ENCODE results near the gene MBP.
A peak's percentile ranks its signal among the peaks of the same experiment; 100 is the strongest.

The MBP gene

DNA sequence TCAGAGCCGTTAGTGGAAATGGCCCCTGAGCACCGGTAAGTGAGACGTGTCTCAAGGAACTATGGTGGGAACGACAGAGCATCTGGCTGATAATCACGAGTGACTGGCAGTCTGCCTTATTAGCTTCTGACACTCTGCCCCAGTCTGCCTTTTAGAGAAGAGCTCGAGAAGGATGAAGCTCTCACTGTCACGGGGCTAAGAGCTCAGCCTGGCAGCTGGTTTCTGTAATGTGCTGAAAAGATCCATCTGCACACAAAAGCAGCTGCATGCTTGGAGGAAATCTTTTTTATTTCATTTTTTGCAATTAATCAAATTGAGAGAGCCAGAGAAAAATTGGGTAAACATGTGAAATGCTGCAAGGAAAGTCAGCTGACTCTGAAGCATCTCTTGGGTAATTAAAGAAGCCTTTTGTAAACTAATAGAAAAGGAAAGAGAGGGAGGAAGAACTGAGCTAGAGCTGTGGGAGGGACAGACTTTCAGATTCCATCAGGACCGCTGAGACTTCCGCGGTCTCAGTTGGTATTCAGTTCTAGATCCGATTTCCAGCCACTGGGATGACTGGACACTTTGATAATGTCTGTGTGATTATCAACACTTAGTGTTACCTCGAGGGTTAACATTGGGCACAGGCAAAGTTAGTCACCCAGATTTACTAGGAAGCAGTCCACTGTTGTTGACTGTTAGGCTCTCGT, 24.4 kb downstream of the MBP start:
- Histone ChIP-seq H3K4me3 (ENCODE audit: control insufficient read depth in 1 of 7, extremely low read depth in 1 of 7, insufficient read depth in 4 of 7, low read depth in 2 of 7, low read length in 6 of 7) (peak overlapping the region in 3 of 7 experiments; percentile 29 to 59 (median 50)), H3K27me3 (replicated peaks in 2 of 5; ENCODE audit: control insufficient read depth in 4 of 5, insufficient read depth in 5 of 5, low read length in 4 of 5) (no peaks in the 10 kb centered on the region), H3K27ac (ENCODE audit: insufficient read depth in 1 of 2, low read depth in 1 of 2, low read length in 2 of 2, poor library complexity in 1 of 2, severe bottlenecking in 2 of 2) (peak overlapping the region; percentile 12 to 28), H3K36me3 (ENCODE audit: control insufficient read depth in 4 of 4, insufficient read depth in 4 of 4, low read length in 3 of 4) (peaks cover 2 to 51% (median 12%) of the 10 kb centered on the region in 4 experiments), H3K9me3 (ENCODE audit: control extremely low read depth in 1 of 5, control insufficient read depth in 4 of 5, insufficient read depth in 2 of 5, low read depth in 1 of 5, low read length in 4 of 5) (no peaks in the 10 kb centered on the region), H3K4me1 (ENCODE audit: control extremely low read depth in 1 of 4, control insufficient read depth in 4 of 4, insufficient read depth in 4 of 4, low read length in 3 of 4) (peaks cover 32 to 100% (median 84%) of the 10 kb centered on the region in 4 experiments)
- DNase-seq: peak in 2 of 3 donors; percentile 79 to 85
- WGBS (ENCODE audit: insufficient coverage): 2% methylated on average over 12 of the region's 13 CpGs
- ChIA-PET POLR2A (interaction anchor here (0.6 to 1.7 kb wide), 4 partner anchors 23 to 46 kb away, joined by 3 to 4 read pairs (median 3); no protein-coding TSS in a partner anchor), CTCF (interaction anchor here (1.0 to 3.3 kb wide), 15 partner anchors 8 to 103 kb away, joined by 3 to 25 read pairs (median 5); partner anchors contain the start of gene MBP)

DNA sequence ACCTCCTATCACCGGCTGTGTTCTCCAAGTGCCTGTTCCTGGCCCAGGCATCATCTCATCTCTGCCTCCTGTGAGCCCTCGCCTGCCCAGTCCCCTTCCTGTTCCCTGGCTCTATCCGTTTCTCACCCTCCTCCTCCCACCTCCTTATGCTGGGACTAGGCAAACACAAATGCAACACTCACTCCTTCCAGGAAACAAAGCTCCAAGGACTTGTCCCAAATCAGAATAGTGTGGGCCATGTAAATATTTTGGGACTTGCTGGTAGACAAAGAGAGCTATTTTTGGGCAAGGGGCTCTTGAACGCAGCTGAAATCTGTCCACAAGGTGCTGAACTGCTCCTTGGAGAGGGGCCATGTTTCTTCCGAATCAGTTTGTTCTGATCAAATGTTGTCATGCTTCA, 25.3 kb downstream of the MBP start:
- Histone ChIP-seq H3K4me3 (ENCODE audit: control insufficient read depth in 1 of 7, extremely low read depth in 1 of 7, insufficient read depth in 4 of 7, low read depth in 2 of 7, low read length in 6 of 7) (peak overlapping the region in 1 of 7 experiments; percentile 50), H3K27me3 (replicated peaks in 2 of 5; ENCODE audit: control insufficient read depth in 4 of 5, insufficient read depth in 5 of 5, low read length in 4 of 5) (no peaks in the 10 kb centered on the region), H3K27ac (ENCODE audit: insufficient read depth in 1 of 2, low read depth in 1 of 2, low read length in 2 of 2, poor library complexity in 1 of 2, severe bottlenecking in 2 of 2) (peak overlapping the region in 1 of 2 experiments; percentile 20), H3K36me3 (ENCODE audit: control insufficient read depth in 4 of 4, insufficient read depth in 4 of 4, low read length in 3 of 4) (peaks cover 2 to 47% (median 12%) of the 10 kb centered on the region in 4 experiments), H3K4me1 (ENCODE audit: control extremely low read depth in 1 of 4, control insufficient read depth in 4 of 4, insufficient read depth in 4 of 4, low read length in 3 of 4) (peaks cover 36 to 100% (median 84%) of the 10 kb centered on the region in 4 experiments), H3K9me3 (ENCODE audit: control extremely low read depth in 1 of 5, control insufficient read depth in 4 of 5, insufficient read depth in 2 of 5, low read depth in 1 of 5, low read length in 4 of 5) (no peaks in the 10 kb centered on the region)
- POLR2A ChIA-PET: interaction anchor here (1.3 to 1.6 kb wide), 2 partner anchors 10 to 45 kb away, joined by 3 to 4 read pairs; no protein-coding TSS in a partner anchor
- DNase-seq: no peak
- CTCF ChIA-PET: interaction anchor here (1.0 to 3.3 kb wide), 10 partner anchors 10 to 104 kb away, joined by 3 to 25 read pairs (median 7); partner anchors contain the start of gene MBP
- WGBS (ENCODE audit: insufficient coverage): 70% methylated on average over 4 of the region's 5 CpGs

DNA sequence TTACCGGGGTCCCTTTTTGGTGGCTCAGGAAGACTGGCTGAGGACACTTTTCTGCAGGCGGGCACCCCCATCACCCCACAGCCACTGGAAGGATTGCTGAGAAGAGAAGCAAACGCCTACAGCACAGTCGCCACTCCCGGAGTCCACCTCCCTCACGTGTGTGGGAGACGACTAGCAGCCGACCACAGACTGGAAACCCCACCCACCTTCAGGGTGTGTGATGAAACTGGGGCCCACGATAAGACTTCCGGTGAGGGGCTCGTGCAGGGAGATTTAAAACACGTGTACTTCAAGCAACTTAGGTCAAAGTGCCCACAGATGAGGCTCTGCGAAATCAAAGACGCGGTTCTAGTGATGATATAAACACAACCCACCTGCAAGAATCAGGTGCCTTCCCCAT, 26.3 kb downstream of the MBP start:
- H3K36me3 ChIP-seq (ENCODE audit: control insufficient read depth in 4 of 4, insufficient read depth in 4 of 4, low read length in 3 of 4): peaks cover 2 to 39% (median 12%) of the 10 kb centered on the region in 4 experiments
- H3K9me3 ChIP-seq (ENCODE audit: control extremely low read depth in 1 of 5, control insufficient read depth in 4 of 5, insufficient read depth in 2 of 5, low read depth in 1 of 5, low read length in 4 of 5): no peaks in the 10 kb centered on the region
- H3K4me1 ChIP-seq (ENCODE audit: control extremely low read depth in 1 of 4, control insufficient read depth in 4 of 4, insufficient read depth in 4 of 4, low read length in 3 of 4): peaks cover 44 to 100% (median 84%) of the 10 kb centered on the region in 4 experiments
- no peaks in the 10 kb centered on the region for H3K27me3 ChIP-seq (replicated peaks in 2 of 5; ENCODE audit: control insufficient read depth in 4 of 5, insufficient read depth in 5 of 5, low read length in 4 of 5)
- ChIA-PET CTCF (interaction anchor here (1.0 to 3.3 kb wide), 11 partner anchors 8 to 45 kb away, joined by 3 to 25 read pairs (median 6); no protein-coding TSS in a partner anchor), POLR2A (interaction anchor here (1.3 kb wide), 2 partner anchors 8 to 9 kb away, joined by 3 read pairs; no protein-coding TSS in a partner anchor)
- H3K27ac ChIP-seq (ENCODE audit: insufficient read depth in 1 of 2, low read depth in 1 of 2, low read length in 2 of 2, poor library complexity in 1 of 2, severe bottlenecking in 2 of 2): no peak overlapping the region
- peak overlapping the region in 1 of 7 experiments; percentile 25 for H3K4me3 ChIP-seq (ENCODE audit: control insufficient read depth in 1 of 7, extremely low read depth in 1 of 7, insufficient read depth in 4 of 7, low read depth in 2 of 7, low read length in 6 of 7)
- 45% methylated on average over 8 of the region's 15 CpGs for WGBS (ENCODE audit: insufficient coverage)
- peak; percentile 72 to 86 (median 82) for DNase-seq

DNA sequence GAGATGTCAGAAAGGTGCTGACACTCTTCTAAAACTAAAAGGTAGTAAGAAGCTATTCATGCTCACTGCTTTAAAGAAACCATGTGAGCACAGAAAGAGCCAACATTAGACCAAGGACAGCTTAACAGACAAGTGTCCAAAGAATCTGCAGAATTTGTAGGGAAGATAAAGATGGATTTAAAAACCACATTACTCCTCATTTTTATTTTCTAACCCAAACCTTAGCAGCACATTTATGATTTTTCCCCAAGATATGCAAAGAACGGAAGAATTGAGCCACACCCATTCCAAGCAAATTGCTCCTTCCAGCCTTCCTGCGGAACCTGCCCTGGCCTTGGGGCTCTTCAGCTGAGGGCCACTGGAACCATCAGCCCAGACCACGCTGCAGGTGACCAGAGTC, 26.9 kb downstream of the MBP start:
- ChIA-PET CTCF (interaction anchor here (0.9 to 3.3 kb wide), 11 partner anchors 9 to 45 kb away, joined by 3 to 14 read pairs (median 5); partner anchors contain the start of gene MBP), POLR2A (interaction anchor here (1.3 kb wide), 1 partner anchor 9 kb away, joined by 3 read pairs; no protein-coding TSS in a partner anchor)
- peak overlapping the region in 2 of 7 experiments; percentile 38 to 58 for H3K4me3 ChIP-seq (ENCODE audit: control insufficient read depth in 1 of 7, extremely low read depth in 1 of 7, insufficient read depth in 4 of 7, low read depth in 2 of 7, low read length in 6 of 7)
- DNase-seq: no peak
- no peaks in the 10 kb centered on the region for H3K9me3 ChIP-seq (ENCODE audit: control extremely low read depth in 1 of 5, control insufficient read depth in 4 of 5, insufficient read depth in 2 of 5, low read depth in 1 of 5, low read length in 4 of 5)
- WGBS (ENCODE audit: insufficient coverage): 96% methylated on average over 3 of the region's 3 CpGs
- H3K27ac ChIP-seq (ENCODE audit: insufficient read depth in 1 of 2, low read depth in 1 of 2, low read length in 2 of 2, poor library complexity in 1 of 2, severe bottlenecking in 2 of 2): peak overlapping the region in 1 of 2 experiments; percentile 27
- peaks cover 2 to 37% (median 11%) of the 10 kb centered on the region in 4 experiments for H3K36me3 ChIP-seq (ENCODE audit: control insufficient read depth in 4 of 4, insufficient read depth in 4 of 4, low read length in 3 of 4)
- H3K27me3 ChIP-seq (replicated peaks in 2 of 5; ENCODE audit: control insufficient read depth in 4 of 5, insufficient read depth in 5 of 5, low read length in 4 of 5): no peaks in the 10 kb centered on the region
- peaks cover 51 to 100% (median 84%) of the 10 kb centered on the region in 4 experiments for H3K4me1 ChIP-seq (ENCODE audit: control extremely low read depth in 1 of 4, control insufficient read depth in 4 of 4, insufficient read depth in 4 of 4, low read length in 3 of 4)

DNA sequence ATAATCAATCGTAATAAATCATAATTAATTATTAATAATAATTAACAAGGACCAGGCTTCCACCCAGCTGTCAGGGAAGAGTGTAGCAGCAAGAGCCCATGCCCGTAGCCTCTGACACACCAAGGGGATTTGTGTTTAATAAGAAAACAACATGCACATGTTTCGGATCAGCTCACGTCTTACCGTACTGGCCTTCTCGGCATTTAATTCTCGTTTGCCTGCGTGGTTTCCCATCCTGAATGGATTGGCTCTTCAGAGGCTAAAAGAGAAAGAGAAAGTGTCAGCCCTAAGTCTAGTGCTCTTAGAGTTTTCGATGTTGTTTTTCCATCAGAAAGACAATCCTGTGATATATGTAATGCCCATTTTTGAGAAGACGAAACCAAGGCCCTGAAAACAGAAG, 27.6 kb downstream of the MBP start:
- peak in 2 of 3 donors; percentile 59 to 70 for DNase-seq
- Histone ChIP-seq H3K36me3 (ENCODE audit: control insufficient read depth in 4 of 4, insufficient read depth in 4 of 4, low read length in 3 of 4) (peaks cover 2 to 37% (median 13%) of the 10 kb centered on the region in 4 experiments), H3K27me3 (replicated peaks in 2 of 5; ENCODE audit: control insufficient read depth in 4 of 5, insufficient read depth in 5 of 5, low read length in 4 of 5) (no peaks in the 10 kb centered on the region), H3K9me3 (ENCODE audit: control extremely low read depth in 1 of 5, control insufficient read depth in 4 of 5, insufficient read depth in 2 of 5, low read depth in 1 of 5, low read length in 4 of 5) (no peaks in the 10 kb centered on the region), H3K4me1 (ENCODE audit: control extremely low read depth in 1 of 4, control insufficient read depth in 4 of 4, insufficient read depth in 4 of 4, low read length in 3 of 4) (peaks cover 53 to 100% (median 87%) of the 10 kb centered on the region in 4 experiments), H3K4me3 (ENCODE audit: control insufficient read depth in 1 of 7, extremely low read depth in 1 of 7, insufficient read depth in 4 of 7, low read depth in 2 of 7, low read length in 6 of 7) (peak overlapping the region in 2 of 7 experiments; percentile 44 to 58), H3K27ac (ENCODE audit: insufficient read depth in 1 of 2, low read depth in 1 of 2, low read length in 2 of 2, poor library complexity in 1 of 2, severe bottlenecking in 2 of 2) (peak overlapping the region in 1 of 2 experiments; percentile 27)
- CTCF ChIA-PET: interaction anchor here (0.9 to 2.9 kb wide), 9 partner anchors 8 to 49 kb away, joined by 3 to 11 read pairs (median 5); partner anchors contain the start of gene MBP
- POLR2A ChIA-PET: interaction anchor here (0.9 kb wide), 2 partner anchors 37 to 98 kb away, joined by 3 read pairs; no protein-coding TSS in a partner anchor
- WGBS (ENCODE audit: insufficient coverage): 51% methylated on average over 7 of the region's 10 CpGs

DNA sequence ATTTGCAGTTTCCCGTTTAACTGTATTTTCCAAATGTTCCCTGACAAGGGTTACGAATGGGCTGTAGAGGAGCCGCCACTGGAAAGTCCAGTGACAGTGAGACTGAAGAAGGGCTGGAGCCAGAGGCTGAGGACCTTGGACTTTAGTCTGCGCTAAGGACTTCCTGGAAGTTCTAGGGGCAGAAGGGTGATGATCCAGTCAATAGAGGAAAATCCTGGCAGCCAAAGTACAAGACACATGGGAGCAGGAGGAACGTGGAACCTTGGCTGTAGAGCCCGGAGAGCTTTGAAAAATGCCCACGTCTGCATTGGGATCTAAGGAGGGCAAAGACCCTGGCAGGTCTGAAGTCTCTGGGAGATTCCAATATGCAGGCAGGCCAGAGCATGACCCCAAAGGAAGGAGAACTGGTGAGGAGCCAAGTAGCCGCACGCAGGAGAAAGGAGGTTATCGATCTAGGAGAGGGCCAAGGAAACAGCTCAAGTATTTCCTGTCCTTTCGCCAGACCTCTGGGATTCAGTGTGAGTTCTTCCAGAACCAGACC, 28.5 kb downstream of the MBP start:
- Histone ChIP-seq H3K27me3 (replicated peaks in 2 of 5; ENCODE audit: control insufficient read depth in 4 of 5, insufficient read depth in 5 of 5, low read length in 4 of 5) (no peaks in the 10 kb centered on the region), H3K27ac (ENCODE audit: insufficient read depth in 1 of 2, low read depth in 1 of 2, low read length in 2 of 2, poor library complexity in 1 of 2, severe bottlenecking in 2 of 2) (no peak overlapping the region), H3K9me3 (ENCODE audit: control extremely low read depth in 1 of 5, control insufficient read depth in 4 of 5, insufficient read depth in 2 of 5, low read depth in 1 of 5, low read length in 4 of 5) (no peaks in the 10 kb centered on the region), H3K4me1 (ENCODE audit: control extremely low read depth in 1 of 4, control insufficient read depth in 4 of 4, insufficient read depth in 4 of 4, low read length in 3 of 4) (peaks cover 53 to 100% (median 91%) of the 10 kb centered on the region in 4 experiments), H3K4me3 (ENCODE audit: control insufficient read depth in 1 of 7, extremely low read depth in 1 of 7, insufficient read depth in 4 of 7, low read depth in 2 of 7, low read length in 6 of 7) (no peak overlapping the region), H3K36me3 (ENCODE audit: control insufficient read depth in 4 of 4, insufficient read depth in 4 of 4, low read length in 3 of 4) (peaks cover 2 to 44% (median 16%) of the 10 kb centered on the region in 4 experiments)
- 91% methylated on average over 11 of the region's 11 CpGs for WGBS (ENCODE audit: insufficient coverage)
- no peak for DNase-seq
- CTCF ChIA-PET: interaction anchor here (0.9 to 2.9 kb wide), 3 partner anchors 10 to 48 kb away, joined by 3 to 11 read pairs (median 3); no protein-coding TSS in a partner anchor
- POLR2A ChIA-PET: interaction anchor here (0.9 kb wide), 1 partner anchor 36 kb away, joined by 3 read pairs; no protein-coding TSS in a partner anchor
